Measurements from ENCODE around the gene SEMA3E.
"Not testable (repeated sequence)": the region's sequence is repeated elsewhere in the genome, so short reads cannot be mapped to it uniquely, and the experiment has no call there.

The SEMA3E gene

DNA sequence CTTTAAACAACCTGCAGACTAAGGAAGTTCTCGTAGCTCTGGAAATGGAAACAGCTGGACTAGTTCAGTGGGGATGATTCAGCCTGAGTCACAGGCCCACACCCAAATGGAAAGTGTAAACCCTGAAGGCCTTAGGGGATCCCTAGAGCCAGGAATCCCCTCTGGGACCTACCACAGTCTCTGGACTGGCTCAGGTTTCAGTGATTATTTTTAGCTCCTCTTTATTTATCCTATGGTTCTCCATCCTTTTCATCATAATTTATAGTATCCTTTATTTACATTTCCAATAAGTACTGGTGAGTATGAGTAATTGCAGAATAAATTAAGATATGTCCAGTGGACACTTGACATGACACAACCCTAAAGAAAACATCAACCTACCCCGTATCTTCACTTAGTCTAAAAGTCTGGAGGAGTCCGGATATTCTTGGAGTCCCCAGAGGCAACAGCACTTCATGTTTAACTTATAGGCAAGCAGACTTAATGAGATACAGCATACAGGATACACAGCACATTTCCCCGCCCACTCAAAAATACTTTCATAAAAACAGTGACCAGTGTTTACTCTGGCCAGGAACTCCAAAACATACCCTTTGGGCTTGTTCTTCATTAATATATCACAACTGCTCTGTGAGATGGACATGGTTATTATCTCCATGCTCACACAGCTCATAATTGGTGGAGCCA lies 28.4 kb upstream of the SEMA3E start:
- Histone ChIP-seq H3K27ac (ENCODE audit: low read depth, low read length) (peak overlapping the region; percentile 35), H3K4me3 (ENCODE audit: low read depth, low read length) (peak overlapping the region; percentile 9; the same call in 1 of the 2 replicates), H2AFZ (ENCODE audit: low read length, unreplicated experiment) (no peak overlapping the region), H3K36me3 (ENCODE audit: insufficient read depth, low read length) (no peaks in the 10 kb centered on the region), H3K27me3 (ENCODE audit: insufficient read depth, low read length) (peaks cover 8% of the 10 kb centered on the region; the same call in 1 of the 2 replicates), H3K79me2 (ENCODE audit: control insufficient read depth, insufficient read depth, low read length, unreplicated experiment) (no peaks in the 10 kb centered on the region), H3K4me1 (ENCODE audit: control insufficient read depth, insufficient read depth, low read length, unreplicated experiment) (peaks cover 9% of the 10 kb centered on the region)

DNA sequence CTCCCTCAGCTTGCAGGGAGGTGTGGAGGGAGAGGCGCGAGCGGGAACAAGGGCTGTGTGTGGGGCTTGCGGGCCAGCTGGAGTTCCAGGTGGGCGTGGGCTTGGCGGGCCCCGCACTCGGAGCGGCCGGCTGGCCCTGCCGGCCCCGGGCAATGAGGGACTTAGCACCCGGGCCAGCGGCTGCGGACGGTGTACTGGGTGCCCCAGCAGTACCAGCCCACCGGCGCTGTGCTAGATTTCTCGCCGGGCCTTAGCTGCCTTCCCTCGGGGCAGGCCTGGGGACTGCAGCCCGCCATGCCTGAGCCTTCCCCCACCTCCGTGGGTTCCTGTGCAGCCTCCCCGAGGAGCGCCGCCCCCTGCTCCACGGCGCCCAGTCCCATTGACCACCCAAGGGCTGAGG lies 24.4 kb upstream of the SEMA3E start:
- H3K27me3 ChIP-seq (ENCODE audit: insufficient read depth, low read length); H3K79me2 ChIP-seq (ENCODE audit: control insufficient read depth, insufficient read depth, low read length, unreplicated experiment); H3K4me3 ChIP-seq (ENCODE audit: low read depth, low read length); H3K4me1 ChIP-seq (ENCODE audit: control insufficient read depth, insufficient read depth, low read length, unreplicated experiment); H3K36me3 ChIP-seq (ENCODE audit: insufficient read depth, low read length); H2AFZ ChIP-seq (ENCODE audit: low read length, unreplicated experiment); H3K27ac ChIP-seq (ENCODE audit: low read depth, low read length): not testable (repeated sequence)

DNA sequence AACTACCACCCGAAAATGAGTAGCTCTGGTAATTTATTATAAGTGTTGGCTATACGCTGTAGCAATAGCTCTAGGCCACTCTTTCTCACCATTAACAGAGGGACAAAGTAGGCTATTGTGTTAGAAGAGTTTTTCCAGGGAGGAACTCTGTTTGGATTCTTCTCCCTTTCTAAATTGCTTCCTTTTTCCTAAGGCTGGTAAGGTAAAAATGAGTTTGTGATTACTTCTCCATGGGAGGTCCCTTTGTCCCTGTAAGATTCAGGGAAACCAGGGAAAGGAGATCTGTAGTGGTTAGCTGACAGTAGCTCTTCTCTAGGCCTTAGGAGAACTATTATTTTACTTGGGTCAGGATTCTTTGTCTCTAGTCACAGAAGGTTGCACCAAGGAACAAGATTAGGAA lies 23.2 kb upstream of the SEMA3E start:
- Histone ChIP-seq H3K36me3 (ENCODE audit: insufficient read depth, low read length) (no peaks in the 10 kb centered on the region), H2AFZ (ENCODE audit: low read length, unreplicated experiment) (no peak overlapping the region), H3K27me3 (ENCODE audit: insufficient read depth, low read length) (no peaks in the 10 kb centered on the region), H3K4me3 (ENCODE audit: low read depth, low read length) (no peak overlapping the region), H3K4me1 (ENCODE audit: control insufficient read depth, insufficient read depth, low read length, unreplicated experiment) (no peaks in the 10 kb centered on the region), H3K27ac (ENCODE audit: low read depth, low read length) (no peak overlapping the region), H3K79me2 (ENCODE audit: control insufficient read depth, insufficient read depth, low read length, unreplicated experiment) (no peaks in the 10 kb centered on the region)

DNA sequence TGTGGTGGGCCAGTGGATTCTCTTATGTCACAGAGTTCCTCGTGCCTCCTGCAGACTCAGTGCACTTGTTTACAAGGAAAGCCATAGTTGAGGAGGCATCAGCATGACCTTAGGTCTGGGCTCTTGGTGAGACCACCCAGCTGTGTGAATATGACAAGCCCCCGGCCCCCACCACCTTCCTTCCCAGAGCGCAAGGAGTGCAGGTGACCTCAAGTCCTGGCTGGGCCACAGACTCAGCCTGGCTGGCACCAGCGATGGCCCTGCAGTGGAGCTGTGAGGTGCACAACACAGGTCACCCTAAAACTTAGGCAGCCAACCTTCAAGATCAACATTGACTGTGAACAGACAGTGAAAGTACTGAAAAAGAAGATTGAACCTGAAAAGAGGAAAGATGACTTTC lies 14.2 kb upstream of the SEMA3E start:
- no peak overlapping the region for H2AFZ ChIP-seq (ENCODE audit: low read length, unreplicated experiment)
- H3K4me3 ChIP-seq (ENCODE audit: low read depth, low read length): no peak overlapping the region

GRCh38 chr7:83658126-83658525 lies 9.2 kb upstream of the SEMA3E start:
- no peak overlapping the region for H3K4me3 ChIP-seq (ENCODE audit: low read depth, low read length)
- H3K27ac ChIP-seq (ENCODE audit: low read depth, low read length): no peak overlapping the region
- no peaks in the 10 kb centered on the region for H3K79me2 ChIP-seq (ENCODE audit: control insufficient read depth, insufficient read depth, low read length, unreplicated experiment)
- H3K4me1 ChIP-seq (ENCODE audit: control insufficient read depth, insufficient read depth, low read length, unreplicated experiment): no peaks in the 10 kb centered on the region
- H3K27me3 ChIP-seq (ENCODE audit: insufficient read depth, low read length): peaks cover 6% of the 10 kb centered on the region
- no peaks in the 10 kb centered on the region for H3K36me3 ChIP-seq (ENCODE audit: insufficient read depth, low read length)
- no peak overlapping the region for H2AFZ ChIP-seq (ENCODE audit: low read length, unreplicated experiment)

More for the DNA sequence above, 14.2 kb upstream of the SEMA3E start:
- H3K4me1 ChIP-seq (ENCODE audit: control insufficient read depth, insufficient read depth, low read length, unreplicated experiment): no peaks in the 10 kb centered on the region
- H3K79me2 ChIP-seq (ENCODE audit: control insufficient read depth, insufficient read depth, low read length, unreplicated experiment): no peaks in the 10 kb centered on the region
- no peaks in the 10 kb centered on the region for H3K36me3 ChIP-seq (ENCODE audit: insufficient read depth, low read length)
- H3K27ac ChIP-seq (ENCODE audit: low read depth, low read length): no peak overlapping the region
- peaks cover 9% of the 10 kb centered on the region for H3K27me3 ChIP-seq (ENCODE audit: insufficient read depth, low read length)

GRCh38 chr7:83655951-83656556 lies 7.1 kb upstream of the SEMA3E start:
- no peaks in the 10 kb centered on the region for H3K79me2 ChIP-seq (ENCODE audit: control insufficient read depth, insufficient read depth, low read length, unreplicated experiment)
- H3K27ac ChIP-seq (ENCODE audit: low read depth, low read length): no peak overlapping the region
- no peak overlapping the region for H2AFZ ChIP-seq (ENCODE audit: low read length, unreplicated experiment)
- H3K27me3 ChIP-seq (ENCODE audit: insufficient read depth, low read length): peaks cover 6% of the 10 kb centered on the region
- no peak overlapping the region for H3K4me3 ChIP-seq (ENCODE audit: low read depth, low read length)
- no peaks in the 10 kb centered on the region for H3K4me1 ChIP-seq (ENCODE audit: control insufficient read depth, insufficient read depth, low read length, unreplicated experiment)
- H3K36me3 ChIP-seq (ENCODE audit: insufficient read depth, low read length): no peaks in the 10 kb centered on the region

GRCh38 chr7:83652481-83652880 lies 3.5 kb upstream of the SEMA3E start:
- Histone ChIP-seq H3K79me2 (ENCODE audit: control insufficient read depth, insufficient read depth, low read length, unreplicated experiment) (no peaks in the 10 kb centered on the region), H3K27me3 (ENCODE audit: insufficient read depth, low read length) (no peaks in the 10 kb centered on the region), H3K4me3 (ENCODE audit: low read depth, low read length) (no peak overlapping the region), H2AFZ (ENCODE audit: low read length, unreplicated experiment) (no peak overlapping the region), H3K4me1 (ENCODE audit: control insufficient read depth, insufficient read depth, low read length, unreplicated experiment) (no peaks in the 10 kb centered on the region), H3K36me3 (ENCODE audit: insufficient read depth, low read length) (no peaks in the 10 kb centered on the region), H3K27ac (ENCODE audit: low read depth, low read length) (no peak overlapping the region)

DNA sequence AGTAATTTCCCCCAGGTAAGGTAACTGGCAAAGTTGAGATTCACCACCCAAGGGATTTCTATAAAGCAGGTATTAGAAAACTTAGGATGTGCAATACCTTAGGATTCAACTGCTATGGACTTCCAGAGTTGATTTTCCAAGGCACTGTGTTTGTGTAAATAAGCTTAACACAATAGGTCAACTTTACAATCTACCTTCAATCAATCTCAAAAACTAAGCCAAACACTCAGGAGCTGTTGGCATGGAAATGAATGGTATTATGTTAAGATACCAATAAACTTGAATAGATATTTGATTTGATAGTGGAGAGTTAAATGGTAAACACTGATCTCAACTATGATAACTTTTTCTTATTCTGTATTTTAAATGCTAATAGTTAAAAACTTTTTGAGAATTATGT lies 762 bp upstream of the SEMA3E start:
- Histone ChIP-seq H3K79me2 (ENCODE audit: control insufficient read depth, insufficient read depth, low read length, unreplicated experiment) (no peaks in the 10 kb centered on the region), H3K4me3 (ENCODE audit: low read depth, low read length) (no peak overlapping the region), H3K36me3 (ENCODE audit: insufficient read depth, low read length) (no peaks in the 10 kb centered on the region), H3K27me3 (ENCODE audit: insufficient read depth, low read length) (no peaks in the 10 kb centered on the region), H3K27ac (ENCODE audit: low read depth, low read length) (no peak overlapping the region), H2AFZ (ENCODE audit: low read length, unreplicated experiment) (no peak overlapping the region), H3K4me1 (ENCODE audit: control insufficient read depth, insufficient read depth, low read length, unreplicated experiment) (no peaks in the 10 kb centered on the region)

- no peaks in the 10 kb centered on the region for H3K36me3 ChIP-seq (ENCODE audit: insufficient read depth, low read length)
- no peaks in the 10 kb centered on the region for H3K4me1 ChIP-seq (ENCODE audit: control insufficient read depth, insufficient read depth, low read length, unreplicated experiment)
- H3K79me2 ChIP-seq (ENCODE audit: control insufficient read depth, insufficient read depth, low read length, unreplicated experiment): no peaks in the 10 kb centered on the region
- H2AFZ ChIP-seq (ENCODE audit: low read length, unreplicated experiment): no peak overlapping the region
- no peaks in the 10 kb centered on the region for H3K27me3 ChIP-seq (ENCODE audit: insufficient read depth, low read length)
- H3K4me3 ChIP-seq (ENCODE audit: low read depth, low read length): no peak overlapping the region
- H3K27ac ChIP-seq (ENCODE audit: low read depth, low read length): no peak overlapping the region
These were observed 2.9 kb downstream of the SEMA3E start for GRCh38 chr7:83646027-83646426.

DNA sequence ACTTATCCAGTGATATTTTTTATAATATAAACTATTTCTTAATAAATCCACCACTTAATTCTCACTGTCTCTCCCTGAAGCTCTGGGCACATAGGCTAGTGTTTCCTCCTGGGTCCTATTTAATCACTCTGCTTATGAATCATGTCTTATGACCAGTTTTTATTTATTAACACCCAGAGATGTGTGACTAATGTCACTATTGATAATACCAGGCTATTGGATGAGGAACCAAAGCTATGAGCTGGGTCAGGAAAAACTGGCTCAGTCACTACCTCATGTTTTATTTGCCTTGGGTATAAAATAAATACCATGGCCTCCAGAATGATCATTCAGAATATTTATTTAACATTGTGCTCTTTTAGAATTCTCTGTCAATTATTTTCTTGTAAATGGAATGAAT lies 5.2 kb downstream of the SEMA3E start:
- Histone ChIP-seq H3K27me3 (ENCODE audit: insufficient read depth, low read length) (no peaks in the 10 kb centered on the region), H3K27ac (ENCODE audit: low read depth, low read length) (no peak overlapping the region), H3K4me3 (ENCODE audit: low read depth, low read length) (no peak overlapping the region), H2AFZ (ENCODE audit: low read length, unreplicated experiment) (no peak overlapping the region), H3K4me1 (ENCODE audit: control insufficient read depth, insufficient read depth, low read length, unreplicated experiment) (peaks cover 6% of the 10 kb centered on the region), H3K79me2 (ENCODE audit: control insufficient read depth, insufficient read depth, low read length, unreplicated experiment) (no peaks in the 10 kb centered on the region), H3K36me3 (ENCODE audit: insufficient read depth, low read length) (no peaks in the 10 kb centered on the region)

DNA sequence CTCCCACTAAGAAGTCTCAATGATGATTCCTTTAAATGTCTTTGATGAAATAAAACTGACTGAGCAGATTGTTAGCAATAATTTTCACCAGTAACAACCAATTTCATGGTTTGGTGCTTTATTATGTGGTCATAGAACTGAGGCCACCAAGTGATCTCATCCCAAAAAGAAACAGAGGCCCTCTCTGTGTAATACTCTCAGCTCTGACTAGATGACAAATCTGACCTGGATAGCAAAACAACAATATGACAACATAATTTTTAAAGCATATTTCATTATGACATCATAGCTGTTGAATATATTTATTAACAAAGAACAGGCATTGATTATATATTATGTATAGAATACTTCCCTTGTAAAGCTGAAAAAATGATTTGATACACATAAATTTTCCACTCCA lies 5.9 kb downstream of the SEMA3E start:
- Histone ChIP-seq H3K27me3 (ENCODE audit: insufficient read depth, low read length) (no peaks in the 10 kb centered on the region), H3K4me3 (ENCODE audit: low read depth, low read length) (no peak overlapping the region), H3K27ac (ENCODE audit: low read depth, low read length) (no peak overlapping the region)

More for the DNA sequence above, 5.9 kb downstream of the SEMA3E start:
- Histone ChIP-seq H3K4me1 (ENCODE audit: control insufficient read depth, insufficient read depth, low read length, unreplicated experiment) (peaks cover 6% of the 10 kb centered on the region), H3K79me2 (ENCODE audit: control insufficient read depth, insufficient read depth, low read length, unreplicated experiment) (no peaks in the 10 kb centered on the region), H2AFZ (ENCODE audit: low read length, unreplicated experiment) (no peak overlapping the region), H3K36me3 (ENCODE audit: insufficient read depth, low read length) (no peaks in the 10 kb centered on the region)
